HL-60 (cell line): ENCODE results near the gene SORL1.

Experiments
- DNase-seq, 2 experiments: peaks; one replicate each; pipeline ENCODE4 v3.0.0-alpha.2; 2010 to 2020; ENCODE audit warnings: low read depth in 1 of 2, low spot score in 1 of 2
- H3K27ac ChIP-seq: fragments of 250-450 bp; sonication (Bioruptor Pico); replicated peaks from 2 replicates; pipeline ENCODE4 v1.5.1; 2020; ENCODE audit warnings: mild to moderate bottlenecking, moderate library complexity
- H3K27me3 ChIP-seq: fragments of 250-450 bp; sonication (Bioruptor Pico); 2 replicates; pipeline ENCODE4 v1.5.1; 2021; ENCODE audit warnings: mild to moderate bottlenecking, moderate library complexity; ENCODE audit not compliant: insufficient read depth, poor library complexity, severe bottlenecking
- H3K4me3 ChIP-seq: replicated peaks from 2 replicates; pipeline ENCODE4 v1.5.1; 2011; ENCODE audit warnings: mild to moderate bottlenecking, control low read depth, low read length; ENCODE audit not compliant: insufficient read depth
- GABPA ChIP-seq: IDR thresholded peaks from 2 replicates; pipeline ENCODE4 v1.6.1; 2012; ENCODE audit warnings: low read depth
- POLR2AphosphoS5 ChIP-seq: IDR thresholded peaks from 2 replicates; pipeline ENCODE4 v1.6.1; 2012; ENCODE audit warnings: low read depth
- SPI1 ChIP-seq: IDR thresholded peaks from 2 replicates; pipeline ENCODE4 v1.6.1; 2012; ENCODE audit warnings: low read depth, mild to moderate bottlenecking, borderline replicate concordance
- TF ChIP-seq, protein P1 (sequence below): IDR thresholded peaks from one replicate; pipeline ENCODE4 v1.5.1; 2011; ENCODE audit warnings: low read length, control low read depth, inconsistent platforms; ENCODE audit not compliant: insufficient read depth
- TF ChIP-seq, protein P2 (sequence below): IDR thresholded peaks from 2 replicates; pipeline ENCODE4 v1.6.1; 2012; ENCODE audit warnings: low read depth; ENCODE audit not compliant: insufficient replicate concordance

SORL1 gene

DNA sequence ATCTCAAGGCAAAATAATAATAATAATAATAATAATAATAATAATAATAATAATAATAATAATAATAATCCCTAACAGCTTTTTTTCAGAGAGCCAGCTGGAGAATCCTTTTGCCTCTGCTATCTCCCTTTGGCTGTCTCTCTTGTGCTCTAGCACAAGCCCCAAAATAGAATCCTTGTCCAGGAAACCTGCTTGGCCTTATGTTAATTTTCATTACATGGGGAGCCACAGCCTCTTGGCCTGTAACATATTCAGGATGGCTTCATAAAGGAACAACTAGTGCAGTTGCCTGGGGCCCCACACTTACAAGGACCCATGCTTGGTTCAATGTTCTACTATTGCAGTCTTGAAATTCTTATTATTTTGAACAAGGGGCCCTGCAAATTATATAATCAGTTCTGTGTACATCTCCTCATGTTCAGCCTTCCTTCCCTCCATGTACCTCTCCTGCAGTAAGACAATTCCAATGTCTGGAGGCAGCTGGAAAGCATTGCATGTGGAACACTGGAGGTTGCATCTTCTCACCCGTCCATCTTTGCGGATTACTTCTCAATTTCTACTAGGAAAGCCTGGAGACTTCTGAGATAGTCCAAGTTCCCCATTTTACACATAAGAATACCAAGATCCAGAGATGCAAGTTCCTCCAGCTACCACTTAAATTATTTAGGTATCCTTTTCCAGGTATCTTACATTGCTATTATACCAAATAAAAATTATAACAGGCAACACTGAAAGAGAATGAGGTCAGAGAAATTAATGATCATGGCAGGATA lies 37.8 kb upstream of the SORL1 start:
- H3K4me3 ChIP-seq = no peak overlapping the region
- peak in 1 of 2 experiments; percentile 46 for DNase-seq
- no peak overlapping the region for H3K27ac ChIP-seq
- peak; percentile 68; the same call in 1 of the 2 replicates for TF ChIP-seq SPI1
- TF ChIP-seq, protein P1, sequence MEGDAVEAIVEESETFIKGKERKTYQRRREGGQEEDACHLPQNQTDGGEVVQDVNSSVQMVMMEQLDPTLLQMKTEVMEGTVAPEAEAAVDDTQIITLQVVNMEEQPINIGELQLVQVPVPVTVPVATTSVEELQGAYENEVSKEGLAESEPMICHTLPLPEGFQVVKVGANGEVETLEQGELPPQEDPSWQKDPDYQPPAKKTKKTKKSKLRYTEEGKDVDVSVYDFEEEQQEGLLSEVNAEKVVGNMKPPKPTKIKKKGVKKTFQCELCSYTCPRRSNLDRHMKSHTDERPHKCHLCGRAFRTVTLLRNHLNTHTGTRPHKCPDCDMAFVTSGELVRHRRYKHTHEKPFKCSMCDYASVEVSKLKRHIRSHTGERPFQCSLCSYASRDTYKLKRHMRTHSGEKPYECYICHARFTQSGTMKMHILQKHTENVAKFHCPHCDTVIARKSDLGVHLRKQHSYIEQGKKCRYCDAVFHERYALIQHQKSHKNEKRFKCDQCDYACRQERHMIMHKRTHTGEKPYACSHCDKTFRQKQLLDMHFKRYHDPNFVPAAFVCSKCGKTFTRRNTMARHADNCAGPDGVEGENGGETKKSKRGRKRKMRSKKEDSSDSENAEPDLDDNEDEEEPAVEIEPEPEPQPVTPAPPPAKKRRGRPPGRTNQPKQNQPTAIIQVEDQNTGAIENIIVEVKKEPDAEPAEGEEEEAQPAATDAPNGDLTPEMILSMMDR = no peak
- TF ChIP-seq, protein P2, sequence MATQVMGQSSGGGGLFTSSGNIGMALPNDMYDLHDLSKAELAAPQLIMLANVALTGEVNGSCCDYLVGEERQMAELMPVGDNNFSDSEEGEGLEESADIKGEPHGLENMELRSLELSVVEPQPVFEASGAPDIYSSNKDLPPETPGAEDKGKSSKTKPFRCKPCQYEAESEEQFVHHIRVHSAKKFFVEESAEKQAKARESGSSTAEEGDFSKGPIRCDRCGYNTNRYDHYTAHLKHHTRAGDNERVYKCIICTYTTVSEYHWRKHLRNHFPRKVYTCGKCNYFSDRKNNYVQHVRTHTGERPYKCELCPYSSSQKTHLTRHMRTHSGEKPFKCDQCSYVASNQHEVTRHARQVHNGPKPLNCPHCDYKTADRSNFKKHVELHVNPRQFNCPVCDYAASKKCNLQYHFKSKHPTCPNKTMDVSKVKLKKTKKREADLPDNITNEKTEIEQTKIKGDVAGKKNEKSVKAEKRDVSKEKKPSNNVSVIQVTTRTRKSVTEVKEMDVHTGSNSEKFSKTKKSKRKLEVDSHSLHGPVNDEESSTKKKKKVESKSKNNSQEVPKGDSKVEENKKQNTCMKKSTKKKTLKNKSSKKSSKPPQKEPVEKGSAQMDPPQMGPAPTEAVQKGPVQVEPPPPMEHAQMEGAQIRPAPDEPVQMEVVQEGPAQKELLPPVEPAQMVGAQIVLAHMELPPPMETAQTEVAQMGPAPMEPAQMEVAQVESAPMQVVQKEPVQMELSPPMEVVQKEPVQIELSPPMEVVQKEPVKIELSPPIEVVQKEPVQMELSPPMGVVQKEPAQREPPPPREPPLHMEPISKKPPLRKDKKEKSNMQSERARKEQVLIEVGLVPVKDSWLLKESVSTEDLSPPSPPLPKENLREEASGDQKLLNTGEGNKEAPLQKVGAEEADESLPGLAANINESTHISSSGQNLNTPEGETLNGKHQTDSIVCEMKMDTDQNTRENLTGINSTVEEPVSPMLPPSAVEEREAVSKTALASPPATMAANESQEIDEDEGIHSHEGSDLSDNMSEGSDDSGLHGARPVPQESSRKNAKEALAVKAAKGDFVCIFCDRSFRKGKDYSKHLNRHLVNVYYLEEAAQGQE = no peak
- no peak for TF ChIP-seq POLR2AphosphoS5
- TF ChIP-seq GABPA = no peak
- no peaks in the 10 kb centered on the region for H3K27me3 ChIP-seq

DNA sequence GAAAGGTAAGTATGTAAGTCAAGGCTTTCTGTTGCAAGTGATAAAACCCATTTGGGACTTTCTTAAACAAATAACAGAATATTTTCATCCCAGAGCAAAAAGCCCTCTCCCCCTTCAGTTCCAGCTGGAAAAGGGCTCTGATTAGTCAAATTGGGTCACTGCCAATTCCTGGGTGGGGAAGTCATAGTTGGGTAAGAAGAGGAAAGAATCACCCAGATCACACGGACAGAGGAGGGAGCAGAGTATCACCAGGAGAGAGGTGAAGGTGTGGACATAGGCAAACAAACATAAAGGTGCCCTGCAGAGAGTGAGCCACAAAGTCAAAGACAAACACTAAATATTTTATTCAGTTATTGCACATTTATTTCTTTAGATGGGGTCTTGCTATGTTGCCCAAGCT lies 36.3 kb upstream of the SORL1 start:
- TF ChIP-seq POLR2AphosphoS5 (no peak), SPI1 (peak; percentile 14; the same call in 1 of the 2 replicates)
- DNase-seq = peak in 1 of 2 experiments; percentile 30

DNA sequence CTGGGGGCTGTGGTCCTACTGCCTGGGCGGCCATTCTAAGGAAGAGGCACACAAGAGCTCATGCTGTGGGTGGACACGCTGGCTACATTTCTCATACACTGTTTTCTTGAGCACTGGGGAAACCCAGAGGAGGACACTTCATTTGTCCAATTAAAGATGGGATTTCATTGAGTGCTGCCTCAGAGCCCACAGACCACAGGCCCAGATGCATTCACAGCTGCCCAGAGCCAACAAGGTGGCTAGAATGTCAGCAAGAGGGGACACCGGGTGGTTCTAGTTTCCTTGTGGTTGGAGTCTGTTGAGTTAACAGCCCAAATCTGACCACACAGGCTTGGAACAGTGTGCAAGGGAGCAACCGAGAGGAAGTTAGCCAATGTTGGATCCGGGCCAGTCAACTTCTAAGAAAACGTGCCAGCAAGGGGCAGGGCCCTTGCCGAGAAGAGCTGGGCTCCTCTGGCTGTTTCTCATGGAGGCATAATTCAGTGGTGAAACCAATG lies 35.0 kb upstream of the SORL1 start:
- peak; percentile 100 for DNase-seq
- Histone ChIP-seq H3K27me3 (no peaks in the 10 kb centered on the region), H3K4me3 (no peak overlapping the region), H3K27ac (peak overlapping the region; percentile 89)
- TF ChIP-seq, protein P1 = no peak
- TF ChIP-seq GABPA (peak; percentile 47; the same call in 1 of the 2 replicates), SPI1 (peak; percentile 70; the same call in 1 of the 2 replicates), POLR2AphosphoS5 (peak; percentile 100)
- TF ChIP-seq, protein P2 = no peak

More for the DNA sequence above, 36.3 kb upstream of the SORL1 start:
- Histone ChIP-seq H3K27ac (no peak overlapping the region), H3K4me3 (no peak overlapping the region), H3K27me3 (no peaks in the 10 kb centered on the region)

DNA sequence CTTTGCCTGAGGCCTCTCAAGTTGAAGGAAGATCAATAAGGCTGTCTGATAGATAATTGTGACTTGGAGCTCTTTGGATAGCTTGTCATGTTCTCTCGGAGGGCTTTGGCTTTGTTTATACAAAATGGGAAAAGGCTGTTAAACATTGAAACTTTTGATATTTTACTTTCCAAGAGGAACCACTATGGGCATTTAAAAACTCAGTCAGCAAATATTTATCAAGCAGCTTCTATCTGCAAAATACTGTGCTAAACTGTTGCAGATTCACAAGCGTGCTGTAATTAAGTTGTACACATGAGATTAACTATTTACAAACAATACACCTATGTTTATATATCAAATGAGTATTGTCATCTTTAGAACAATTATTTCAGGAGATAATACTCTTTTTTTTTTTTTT lies 34.5 kb upstream of the SORL1 start:
- Histone ChIP-seq H3K27ac (peak overlapping the region; percentile 89), H3K4me3 (no peak overlapping the region), H3K27me3 (no peaks in the 10 kb centered on the region)
- TF ChIP-seq SPI1 (no peak), GABPA (no peak), POLR2AphosphoS5 (no peak)
- TF ChIP-seq, protein P2 = no peak
- TF ChIP-seq, protein P1 = no peak
- DNase-seq = no peak
